Measurements from ENCODE around the gene PHF14. TPM values are rescaled to one million over a fixed set of nuclear protein-coding genes. Genes with fewer than 3 reads are reported as not detected.

PHF14 gene
- total RNA-seq, 1 donor from 2014 or later: 50.4 TPM

DNA sequence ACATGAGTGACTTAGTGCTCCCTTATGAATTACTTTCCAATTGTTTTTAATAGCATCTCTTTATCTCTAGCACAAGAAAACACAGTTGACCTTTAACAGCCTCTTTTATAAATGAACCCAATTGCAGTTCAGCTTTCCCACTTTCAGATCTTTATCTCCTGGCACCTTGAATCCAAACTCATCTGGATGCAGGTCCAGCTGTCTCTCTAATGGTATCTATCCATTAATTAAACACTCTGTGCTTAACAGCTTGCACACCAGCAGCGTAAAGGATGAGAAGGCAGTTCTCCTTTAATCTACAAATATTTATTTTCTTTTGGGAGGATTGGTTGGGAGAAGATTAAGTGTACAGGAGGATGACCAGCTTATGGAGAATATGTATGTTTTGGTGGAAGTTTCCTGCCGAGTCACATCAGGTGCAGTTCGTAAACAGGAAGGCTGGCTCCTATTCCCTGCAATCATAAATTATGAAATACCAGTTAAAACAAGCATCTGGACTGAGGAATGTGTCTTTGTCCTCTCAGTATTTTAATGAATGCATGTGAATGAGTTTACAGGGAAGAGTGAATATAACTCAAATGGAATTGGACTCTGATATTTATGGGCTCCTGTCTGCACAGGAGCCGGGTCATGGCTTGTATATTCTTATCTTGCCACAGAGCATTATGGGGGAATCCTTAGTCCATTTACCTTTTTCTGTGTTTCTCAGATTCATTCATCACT lies 232.7 kb downstream of the PHF14 start:
- Mint-ChIP-seq H3K36me3 (ENCODE audit: low read depth, unreplicated experiment) (no peaks in the 10 kb centered on the region), H3K4me3 (ENCODE audit: unreplicated experiment) (no peak overlapping the region), H3K9me3 (ENCODE audit: unreplicated experiment) (no peaks in the 10 kb centered on the region), H3K27me3 (ENCODE audit: unreplicated experiment) (no peaks in the 10 kb centered on the region), H3K27ac (ENCODE audit: unreplicated experiment) (no peak overlapping the region), H3K4me1 (ENCODE audit: unreplicated experiment) (peaks cover 37% of the 10 kb centered on the region)
- no peak for DNase-seq (ENCODE audit: low spot score)
- TF ChIP-seq, protein P1, sequence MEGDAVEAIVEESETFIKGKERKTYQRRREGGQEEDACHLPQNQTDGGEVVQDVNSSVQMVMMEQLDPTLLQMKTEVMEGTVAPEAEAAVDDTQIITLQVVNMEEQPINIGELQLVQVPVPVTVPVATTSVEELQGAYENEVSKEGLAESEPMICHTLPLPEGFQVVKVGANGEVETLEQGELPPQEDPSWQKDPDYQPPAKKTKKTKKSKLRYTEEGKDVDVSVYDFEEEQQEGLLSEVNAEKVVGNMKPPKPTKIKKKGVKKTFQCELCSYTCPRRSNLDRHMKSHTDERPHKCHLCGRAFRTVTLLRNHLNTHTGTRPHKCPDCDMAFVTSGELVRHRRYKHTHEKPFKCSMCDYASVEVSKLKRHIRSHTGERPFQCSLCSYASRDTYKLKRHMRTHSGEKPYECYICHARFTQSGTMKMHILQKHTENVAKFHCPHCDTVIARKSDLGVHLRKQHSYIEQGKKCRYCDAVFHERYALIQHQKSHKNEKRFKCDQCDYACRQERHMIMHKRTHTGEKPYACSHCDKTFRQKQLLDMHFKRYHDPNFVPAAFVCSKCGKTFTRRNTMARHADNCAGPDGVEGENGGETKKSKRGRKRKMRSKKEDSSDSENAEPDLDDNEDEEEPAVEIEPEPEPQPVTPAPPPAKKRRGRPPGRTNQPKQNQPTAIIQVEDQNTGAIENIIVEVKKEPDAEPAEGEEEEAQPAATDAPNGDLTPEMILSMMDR (IDR thresholded peaks at IDR 0.05; ENCODE audit: unreplicated experiment): no peak

GRCh38 chr7:11207565-11207964 lies 233.9 kb downstream of the PHF14 start:
- Mint-ChIP-seq H3K4me1 (ENCODE audit: unreplicated experiment) (peaks cover 37% of the 10 kb centered on the region), H3K36me3 (ENCODE audit: low read depth, unreplicated experiment) (no peaks in the 10 kb centered on the region), H3K4me3 (ENCODE audit: unreplicated experiment) (no peak overlapping the region), H3K9me3 (ENCODE audit: unreplicated experiment) (no peaks in the 10 kb centered on the region), H3K27ac (ENCODE audit: unreplicated experiment) (peak overlapping the region; percentile 68), H3K27me3 (ENCODE audit: unreplicated experiment) (no peaks in the 10 kb centered on the region)
- no peak for DNase-seq (ENCODE audit: low spot score)
- TF ChIP-seq, protein P1 (IDR thresholded peaks at IDR 0.05; ENCODE audit: unreplicated experiment): no peak

- TF ChIP-seq, protein P1 (IDR thresholded peaks at IDR 0.05; ENCODE audit: unreplicated experiment): no peak
- no peaks in the 10 kb centered on the region for H3K9me3 Mint-ChIP-seq (ENCODE audit: unreplicated experiment)
- H3K27ac Mint-ChIP-seq (ENCODE audit: unreplicated experiment): no peak overlapping the region
- H3K4me3 Mint-ChIP-seq (ENCODE audit: unreplicated experiment): no peak overlapping the region
- no peak for DNase-seq (ENCODE audit: low spot score)
- no peaks in the 10 kb centered on the region for H3K27me3 Mint-ChIP-seq (ENCODE audit: unreplicated experiment)
- peaks cover 36% of the 10 kb centered on the region for H3K4me1 Mint-ChIP-seq (ENCODE audit: unreplicated experiment)
- no peaks in the 10 kb centered on the region for H3K36me3 Mint-ChIP-seq (ENCODE audit: low read depth, unreplicated experiment)
These were observed 235.3 kb downstream of the PHF14 start for GRCh38 chr7:11208883-11209465.

GRCh38 chr7:11210374-11210773 lies 236.7 kb downstream of the PHF14 start:
- TF ChIP-seq, protein P1 (IDR thresholded peaks at IDR 0.05; ENCODE audit: unreplicated experiment): no peak
- Mint-ChIP-seq H3K9me3 (ENCODE audit: unreplicated experiment) (no peaks in the 10 kb centered on the region), H3K4me3 (ENCODE audit: unreplicated experiment) (no peak overlapping the region), H3K27ac (ENCODE audit: unreplicated experiment) (no peak overlapping the region), H3K36me3 (ENCODE audit: low read depth, unreplicated experiment) (no peaks in the 10 kb centered on the region), H3K4me1 (ENCODE audit: unreplicated experiment) (peaks cover 42% of the 10 kb centered on the region), H3K27me3 (ENCODE audit: unreplicated experiment) (no peaks in the 10 kb centered on the region)
- DNase-seq (ENCODE audit: low spot score): no peak

GRCh38 chr7:11212080-11212711 lies 238.5 kb downstream of the PHF14 start:
- Mint-ChIP-seq H3K27ac (ENCODE audit: unreplicated experiment) (no peak overlapping the region), H3K36me3 (ENCODE audit: low read depth, unreplicated experiment) (no peaks in the 10 kb centered on the region), H3K27me3 (ENCODE audit: unreplicated experiment) (no peaks in the 10 kb centered on the region), H3K4me1 (ENCODE audit: unreplicated experiment) (peaks cover 31% of the 10 kb centered on the region), H3K4me3 (ENCODE audit: unreplicated experiment) (no peak overlapping the region), H3K9me3 (ENCODE audit: unreplicated experiment) (no peaks in the 10 kb centered on the region)
- TF ChIP-seq, protein P1 (IDR thresholded peaks at IDR 0.05; ENCODE audit: unreplicated experiment): peak; percentile 87
- peak; percentile 49 for DNase-seq (ENCODE audit: low spot score)

Data from endothelial cell (in vitro differentiated cells).